GM12878 (cell line): ENCODE data around the gene SYNDIG1. TPM values are rescaled to one million over a fixed set of nuclear protein-coding genes. Genes with fewer than 3 reads are reported as not detected.

Experiments used
- ATAC-seq: fragments of 200-7000 bp; cut with Tn5 transposase; 3 replicates; pipeline ENCODE4 v1.9.1; 2020; ENCODE audit warnings: mild to moderate bottlenecking, moderate library complexity
- BruUV-seq: library from RNA; stranded (reverse); fragments of 400-500 nt; replicated peaks from 2 replicates; lab custom pipeline; 2021; lab: Mats Ljungman, UMichigan
- CTCF ChIA-PET: fragments of 300-600 bp; sonication (Branson Sonifier 250); formaldehyde crosslinking; extraction: SDS; loops from one replicate; lab custom pipeline; 2021; ENCODE audit warnings: inconsistent platforms; lab: Yijun Ruan, JAX
- POLR2A ChIA-PET: fragments of 350-600 bp; formaldehyde crosslinking; extraction: SDS; loops from one replicate; lab custom pipeline; 2021; ENCODE audit warnings: inconsistent platforms; lab: Charles Lee
- RAD21 ChIA-PET: fragments of 300-600 bp; sonication (Branson Sonifier 250); formaldehyde crosslinking; loops from one replicate; lab custom pipeline; 2023; ENCODE audit warnings: antibody characterized with exemption; ENCODE audit not compliant: unreplicated experiment; lab: Charles Lee
- SMC1A ChIA-PET: fragments of 300-600 bp; sonication (Branson Sonifier 250); formaldehyde crosslinking; loops from one replicate; lab custom pipeline; 2023; ENCODE audit not compliant: unreplicated experiment, uncharacterized antibody; lab: Charles Lee
- DNase-seq: peaks from one replicate; pipeline ENCODE4 v3.0.0-alpha.2; 2011; ENCODE audit warnings: low read depth, low spot score
- FAIRE-seq: peaks from 3 replicates; lab custom pipeline; 2011; peaks lifted over from hg19 to GRCh38; lab: Jason Lieb, UNC
- H2AFZ ChIP-seq: 2 replicates; pipeline ENCODE4 v1.6.0; 2011; ENCODE audit warnings: low read depth, low read length, control low read depth; ENCODE audit not compliant: control insufficient read depth
- H3K27ac ChIP-seq: 2 replicates; pipeline ENCODE4 v1.5.1; 2011; ENCODE audit warnings: control low read depth; ENCODE audit not compliant: control insufficient read depth, insufficient read depth
- H3K27me3 ChIP-seq, 2 experiments: replicated peaks in 1 of 2; 2 replicates each; pipeline versions ENCODE4 v1.6.0 to v1.6.1; 2011; ENCODE audit warnings: low read length in 1 of 2; ENCODE audit not compliant: control insufficient read depth in 2 of 2, insufficient read depth in 2 of 2
- H3K36me3 ChIP-seq, 2 experiments: 2 replicates each; pipeline ENCODE4 v1.5.1; 2011; ENCODE audit warnings: low read length in 1 of 2; ENCODE audit not compliant: control insufficient read depth in 2 of 2, insufficient read depth in 2 of 2
- H3K4me1 ChIP-seq: 2 replicates; pipeline ENCODE4 v1.6.1; 2011; ENCODE audit warnings: mild to moderate bottlenecking, low read length, moderate library complexity, mixed read lengths; ENCODE audit not compliant: control insufficient read depth, insufficient read depth
- H3K4me2 ChIP-seq: 2 replicates; pipeline ENCODE4 v1.6.0; 2011; ENCODE audit warnings: control low read depth; ENCODE audit not compliant: control insufficient read depth, insufficient read depth
- H3K4me3 ChIP-seq: fragments of 200-600 bp; sonication (generic); 2 replicates; pipeline ENCODE4 v1.5.1; 2016
- H3K79me2 ChIP-seq: 2 replicates; pipeline ENCODE4 v1.6.0; 2011; ENCODE audit warnings: low read length; ENCODE audit not compliant: control insufficient read depth, insufficient read depth
- H3K9ac ChIP-seq: 2 replicates; pipeline ENCODE4 v1.8.0; 2011; ENCODE audit warnings: low read length, control low read depth, mixed read lengths; ENCODE audit not compliant: control insufficient read depth, insufficient read depth
- H3K9me3 ChIP-seq: replicated peaks from 3 replicates; pipeline ENCODE4 v1.5.1; 2011; ENCODE audit warnings: mild to moderate bottlenecking, low read length; ENCODE audit not compliant: control insufficient read depth, insufficient read depth
- H4K20me1 ChIP-seq: 2 replicates; pipeline ENCODE4 v1.6.0; 2011; ENCODE audit not compliant: control insufficient read depth, insufficient read depth
- CBFB ChIP-seq: IDR thresholded peaks from 2 replicates; pipeline ENCODE4 v1.6.1; 2016; ENCODE audit warnings: antibody characterized with exemption, low read depth
- CBX3 ChIP-seq: fragments of 200-600 bp; sonication (generic); IDR thresholded peaks from 2 replicates; pipeline ENCODE4 v1.6.1; 2016; ENCODE audit warnings: low read depth, borderline replicate concordance
- IRF4 ChIP-seq: IDR thresholded peaks from 2 replicates; pipeline ENCODE4 v1.6.1; 2011; ENCODE audit warnings: low read depth, low read length
- NFYB ChIP-seq: IDR thresholded peaks from 2 replicates; pipeline ENCODE4 v1.6.1; 2011; ENCODE audit warnings: low read depth, mild to moderate bottlenecking, low read length, improper control_type of control experiment, moderate library complexity; ENCODE audit not compliant: insufficient read depth
- PAX8 ChIP-seq: fragments of 450-650 bp; IDR thresholded peaks from 2 replicates; pipeline ENCODE4 v1.6.1; 2017; ENCODE audit warnings: mild to moderate bottlenecking, moderate library complexity
- RB1 ChIP-seq: fragments of 450-650 bp; formaldehyde crosslinking; IDR thresholded peaks from 2 replicates; pipeline ENCODE4 v1.6.1; 2017; ENCODE audit warnings: mild to moderate bottlenecking, borderline replicate concordance
- RUNX3 ChIP-seq: IDR thresholded peaks from 2 replicates; pipeline ENCODE4 v1.6.1; 2012; ENCODE audit warnings: low read length, inconsistent platforms
- SREBF1 ChIP-seq: IDR thresholded peaks from 2 replicates; pipeline ENCODE4 v1.6.1; 2012; ENCODE audit warnings: mild to moderate bottlenecking, low read length
- SRF ChIP-seq, 2 experiments: IDR thresholded peaks; 2 replicates each; pipeline ENCODE4 v1.6.1; 2011; ENCODE audit warnings: low read depth in 2 of 2, low read length in 2 of 2, mild to moderate bottlenecking in 1 of 2, moderate library complexity in 1 of 2
- SUPT20H ChIP-seq: IDR thresholded peaks from 2 replicates; pipeline ENCODE4 v1.6.1; 2011; ENCODE audit warnings: low read depth, mild to moderate bottlenecking, low read length, moderate library complexity, borderline replicate concordance; ENCODE audit not compliant: control insufficient read depth
- TARDBP ChIP-seq: IDR thresholded peaks from 2 replicates; pipeline ENCODE4 v1.6.1; 2016; ENCODE audit warnings: borderline replicate concordance
- TCF3 ChIP-seq: IDR thresholded peaks from 2 replicates; pipeline ENCODE4 v1.6.1; 2012; ENCODE audit warnings: low read depth, mild to moderate bottlenecking, low read length, borderline replicate concordance; ENCODE audit not compliant: insufficient read depth
- ZNF207 ChIP-seq: fragments of 450-650 bp; IDR thresholded peaks from 2 replicates; pipeline ENCODE4 v1.6.1; 2014; ENCODE audit warnings: antibody characterized with exemption, mild to moderate bottlenecking, borderline replicate concordance
- in situ Hi-C: fragments of 300-500 bp; cut with MboI; formaldehyde crosslinking; loops from 9 replicates; pipeline ENCODE4 v1.14.3; 2018; ENCODE audit warnings: mixed read lengths
- intact Hi-C: fragments of 100-400 bp; cut with micrococcal nuclease; formaldehyde crosslinking; loops from one replicate; pipeline ENCODE4 v1.14.2; 2022; ENCODE audit not compliant: unreplicated experiment
- polyA plus RNA-seq, 11 experiments: library from polyadenylated mRNA; depleted of rRNA in 4 of 11; unstranded in 6 of 11; stranded (reverse) in 5 of 11; fragments of >200 nt; fragmentation: Nextera tagmentation in 4 of 11; fragmentation: Illumina TruSeq in 1 of 11; extraction: Ambion mirVana in 4 of 11; extraction: Trizol in 1 of 11; gene quantifications; 1 replicate in 1 of 11; 2 replicates in 10 of 11; pipeline versions ENCODE4 v1.2.1 to v1.2.3, GENCODE V29; 2011 to 2016; ENCODE audit warnings: inconsistent platforms in 2 of 11, missing spikeins in 2 of 11, low read depth in 1 of 11
- total RNA-seq, 4 experiments: library from RNA; depleted of rRNA in 3 of 4; stranded (reverse); fragments of >200 nt in 3 of 4; fragmentation: Illumina TruSeq in 1 of 4; extraction: Trizol in 1 of 4; gene quantifications; 2 replicates each; pipeline versions ENCODE4 v1.2.1 to v1.2.3, GENCODE V29; 2013 to 2021
- TF ChIP-seq, protein P1 (sequence below): IDR thresholded peaks from 2 replicates; pipeline ENCODE4 v1.6.1; 2011; ENCODE audit warnings: low read depth, mild to moderate bottlenecking, low read length, moderate library complexity, borderline replicate concordance; ENCODE audit errors: extremely low read depth
- TF ChIP-seq, protein P2 (sequence below): IDR thresholded peaks from 2 replicates; pipeline ENCODE4 v1.6.1; 2012; ENCODE audit warnings: low read depth, low read length, improper control_type of control experiment
- TF ChIP-seq, protein P3 (sequence below): fragments of 450-650 bp; IDR thresholded peaks from 2 replicates; pipeline ENCODE4 v1.6.1; 2016; ENCODE audit warnings: mild to moderate bottlenecking, moderate library complexity, borderline replicate concordance
- TF ChIP-seq, protein P4 (sequence below): fragments of 450-650 bp; conservative IDR thresholded peaks from 2 replicates; pipeline ENCODE4 v1.6.1; 2017; ENCODE audit warnings: mild to moderate bottlenecking, moderate library complexity
- TF ChIP-seq, protein P5 (sequence below): fragments of 450-650 bp; IDR thresholded peaks from 2 replicates; pipeline ENCODE4 v1.6.1; 2014; ENCODE audit warnings: mild to moderate bottlenecking

The SYNDIG1 gene
- total and polyA plus RNA-seq, 10 of the 15 experiments (the other 5 are each of a cell fraction or from before 2014, with no cell fraction given): not detected

DNA sequence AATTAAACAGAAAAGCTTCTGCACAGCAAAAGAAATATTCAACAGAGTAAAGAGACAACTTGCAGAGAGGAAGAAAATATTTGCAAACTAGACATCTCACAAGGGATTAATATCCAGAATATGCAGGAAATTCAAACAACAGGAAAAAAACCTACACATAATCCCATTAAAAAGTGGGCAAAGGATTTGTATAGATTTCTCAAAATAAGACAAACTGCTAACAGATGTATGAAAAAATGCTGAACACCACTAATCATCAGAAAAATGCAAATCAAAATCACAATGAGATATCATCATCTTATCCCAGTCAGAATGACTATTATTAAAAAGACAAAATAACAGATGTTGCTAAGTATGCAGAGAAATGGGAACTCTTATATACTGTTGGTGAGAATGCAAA lies 129.6 kb downstream of the SYNDIG1 start:
- RAD21 ChIA-PET: no interaction called here
- no peaks in the 10 kb centered on the region for H4K20me1 ChIP-seq
- H3K9ac ChIP-seq: no peak overlapping the region
- POLR2A ChIA-PET: no interaction called here
- CTCF ChIA-PET: no interaction called here
- no peak for DNase-seq
- no peaks in the 10 kb centered on the region; the same call in 2 of the 3 replicates for H3K9me3 ChIP-seq
- H3K79me2 ChIP-seq: no peaks in the 10 kb centered on the region
- intact Hi-C loops: no loop called here
- SMC1A ChIA-PET: no interaction called here
- in situ Hi-C loops: no loop called here
- no peak overlapping the region for H3K4me3 ChIP-seq
- H3K4me2 ChIP-seq: no peak overlapping the region
- no peak overlapping the region for H3K27ac ChIP-seq
- no peak overlapping the region for H2AFZ ChIP-seq
- TF ChIP-seq IRF4: no peak
- TF ChIP-seq SRF (IDR thresholded peaks at IDR 0.05; ENCODE audit: low read depth in 2 of 2, low read length in 2 of 2): no peak
- TF ChIP-seq TCF3: no peak
- no peak for TF ChIP-seq CBX3
- TF ChIP-seq PAX8: no peak
- TF ChIP-seq, protein P1, sequence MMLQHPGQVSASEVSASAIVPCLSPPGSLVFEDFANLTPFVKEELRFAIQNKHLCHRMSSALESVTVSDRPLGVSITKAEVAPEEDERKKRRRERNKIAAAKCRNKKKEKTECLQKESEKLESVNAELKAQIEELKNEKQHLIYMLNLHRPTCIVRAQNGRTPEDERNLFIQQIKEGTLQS: no peak
- no peak for TF ChIP-seq SUPT20H
- no peak for TF ChIP-seq NFYB
- TF ChIP-seq RUNX3: no peak
- TF ChIP-seq TARDBP: no peak
- TF ChIP-seq, protein P2, sequence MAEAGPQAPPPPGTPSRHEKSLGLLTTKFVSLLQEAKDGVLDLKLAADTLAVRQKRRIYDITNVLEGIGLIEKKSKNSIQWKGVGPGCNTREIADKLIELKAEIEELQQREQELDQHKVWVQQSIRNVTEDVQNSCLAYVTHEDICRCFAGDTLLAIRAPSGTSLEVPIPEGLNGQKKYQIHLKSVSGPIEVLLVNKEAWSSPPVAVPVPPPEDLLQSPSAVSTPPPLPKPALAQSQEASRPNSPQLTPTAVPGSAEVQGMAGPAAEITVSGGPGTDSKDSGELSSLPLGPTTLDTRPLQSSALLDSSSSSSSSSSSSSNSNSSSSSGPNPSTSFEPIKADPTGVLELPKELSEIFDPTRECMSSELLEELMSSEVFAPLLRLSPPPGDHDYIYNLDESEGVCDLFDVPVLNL: no peak
- TF ChIP-seq, protein P3, sequence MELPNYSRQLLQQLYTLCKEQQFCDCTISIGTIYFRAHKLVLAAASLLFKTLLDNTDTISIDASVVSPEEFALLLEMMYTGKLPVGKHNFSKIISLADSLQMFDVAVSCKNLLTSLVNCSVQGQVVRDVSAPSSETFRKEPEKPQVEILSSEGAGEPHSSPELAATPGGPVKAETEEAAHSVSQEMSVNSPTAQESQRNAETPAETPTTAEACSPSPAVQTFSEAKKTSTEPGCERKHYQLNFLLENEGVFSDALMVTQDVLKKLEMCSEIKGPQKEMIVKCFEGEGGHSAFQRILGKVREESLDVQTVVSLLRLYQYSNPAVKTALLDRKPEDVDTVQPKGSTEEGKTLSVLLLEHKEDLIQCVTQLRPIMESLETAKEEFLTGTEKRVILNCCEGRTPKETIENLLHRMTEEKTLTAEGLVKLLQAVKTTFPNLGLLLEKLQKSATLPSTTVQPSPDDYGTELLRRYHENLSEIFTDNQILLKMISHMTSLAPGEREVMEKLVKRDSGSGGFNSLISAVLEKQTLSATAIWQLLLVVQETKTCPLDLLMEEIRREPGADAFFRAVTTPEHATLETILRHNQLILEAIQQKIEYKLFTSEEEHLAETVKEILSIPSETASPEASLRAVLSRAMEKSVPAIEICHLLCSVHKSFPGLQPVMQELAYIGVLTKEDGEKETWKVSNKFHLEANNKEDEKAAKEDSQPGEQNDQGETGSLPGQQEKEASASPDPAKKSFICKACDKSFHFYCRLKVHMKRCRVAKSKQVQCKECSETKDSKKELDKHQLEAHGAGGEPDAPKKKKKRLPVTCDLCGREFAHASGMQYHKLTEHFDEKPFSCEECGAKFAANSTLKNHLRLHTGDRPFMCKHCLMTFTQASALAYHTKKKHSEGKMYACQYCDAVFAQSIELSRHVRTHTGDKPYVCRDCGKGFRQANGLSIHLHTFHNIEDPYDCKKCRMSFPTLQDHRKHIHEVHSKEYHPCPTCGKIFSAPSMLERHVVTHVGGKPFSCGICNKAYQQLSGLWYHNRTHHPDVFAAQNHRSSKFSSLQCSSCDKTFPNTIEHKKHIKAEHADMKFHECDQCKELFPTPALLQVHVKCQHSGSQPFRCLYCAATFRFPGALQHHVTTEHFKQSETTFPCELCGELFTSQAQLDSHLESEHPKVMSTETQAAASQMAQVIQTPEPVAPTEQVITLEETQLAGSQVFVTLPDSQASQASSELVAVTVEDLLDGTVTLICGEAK: no peak
- TF ChIP-seq, protein P4, sequence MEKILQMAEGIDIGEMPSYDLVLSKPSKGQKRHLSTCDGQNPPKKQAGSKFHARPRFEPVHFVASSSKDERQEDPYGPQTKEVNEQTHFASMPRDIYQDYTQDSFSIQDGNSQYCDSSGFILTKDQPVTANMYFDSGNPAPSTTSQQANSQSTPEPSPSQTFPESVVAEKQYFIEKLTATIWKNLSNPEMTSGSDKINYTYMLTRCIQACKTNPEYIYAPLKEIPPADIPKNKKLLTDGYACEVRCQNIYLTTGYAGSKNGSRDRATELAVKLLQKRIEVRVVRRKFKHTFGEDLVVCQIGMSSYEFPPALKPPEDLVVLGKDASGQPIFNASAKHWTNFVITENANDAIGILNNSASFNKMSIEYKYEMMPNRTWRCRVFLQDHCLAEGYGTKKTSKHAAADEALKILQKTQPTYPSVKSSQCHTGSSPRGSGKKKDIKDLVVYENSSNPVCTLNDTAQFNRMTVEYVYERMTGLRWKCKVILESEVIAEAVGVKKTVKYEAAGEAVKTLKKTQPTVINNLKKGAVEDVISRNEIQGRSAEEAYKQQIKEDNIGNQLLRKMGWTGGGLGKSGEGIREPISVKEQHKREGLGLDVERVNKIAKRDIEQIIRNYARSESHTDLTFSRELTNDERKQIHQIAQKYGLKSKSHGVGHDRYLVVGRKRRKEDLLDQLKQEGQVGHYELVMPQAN: no peak
- TF ChIP-seq RB1: no peak
- TF ChIP-seq CBFB: no peak
- TF ChIP-seq ZNF207: no peak
- TF ChIP-seq SREBF1: no peak
- TF ChIP-seq, protein P5, sequence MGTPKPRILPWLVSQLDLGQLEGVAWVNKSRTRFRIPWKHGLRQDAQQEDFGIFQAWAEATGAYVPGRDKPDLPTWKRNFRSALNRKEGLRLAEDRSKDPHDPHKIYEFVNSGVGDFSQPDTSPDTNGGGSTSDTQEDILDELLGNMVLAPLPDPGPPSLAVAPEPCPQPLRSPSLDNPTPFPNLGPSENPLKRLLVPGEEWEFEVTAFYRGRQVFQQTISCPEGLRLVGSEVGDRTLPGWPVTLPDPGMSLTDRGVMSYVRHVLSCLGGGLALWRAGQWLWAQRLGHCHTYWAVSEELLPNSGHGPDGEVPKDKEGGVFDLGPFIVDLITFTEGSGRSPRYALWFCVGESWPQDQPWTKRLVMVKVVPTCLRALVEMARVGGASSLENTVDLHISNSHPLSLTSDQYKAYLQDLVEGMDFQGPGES: no peak
- no peak for FAIRE-seq
- no TSS peak for BruUV-seq
- H3K36me3 ChIP-seq: no peaks in the 10 kb centered on the region
- H3K4me1 ChIP-seq: no peaks in the 10 kb centered on the region
- H3K27me3 ChIP-seq: no peaks in the 10 kb centered on the region
- ATAC-seq: no peak
